Measurements from ENCODE around the gene SEMA4A. TPM values are rescaled to one million over a fixed set of nuclear protein-coding genes. Genes with fewer than 3 reads are reported as not detected.

The SEMA4A gene
- total and polyA plus RNA-seq, 4 donors = 22.7 to 54.9 (median 36.9) TPM

DNA sequence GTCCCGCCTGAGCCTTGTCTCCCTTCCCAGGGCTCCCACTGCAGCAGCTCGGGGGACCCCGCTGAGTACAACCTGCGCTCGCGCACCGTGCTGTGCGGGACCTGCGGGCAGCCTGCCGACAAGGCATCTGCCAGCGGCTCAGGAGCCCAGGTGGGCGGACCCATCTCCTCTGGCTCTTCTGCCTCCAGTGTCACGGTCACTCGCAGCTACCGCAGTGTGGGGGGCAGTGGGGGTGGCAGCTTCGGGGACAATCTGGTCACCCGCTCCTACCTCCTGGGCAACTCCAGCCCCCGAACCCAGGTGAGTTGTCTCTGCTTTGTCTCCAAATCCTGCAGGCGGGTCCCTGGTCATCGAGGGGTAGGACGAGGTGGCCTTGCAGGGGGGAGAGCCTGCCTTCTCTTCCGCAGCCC is 14.9 kb upstream of the SEMA4A start:
- no peaks in the 10 kb centered on the region for H3K9me3 ChIP-seq (ENCODE audit: control insufficient read depth in 4 of 4, insufficient read depth in 3 of 4, low read length in 3 of 4)
- H3K9ac ChIP-seq (ENCODE audit: insufficient read depth in 1 of 2, low read length in 2 of 2) = no peak overlapping the region
- no peak for ATAC-seq (ENCODE audit: insufficient read depth, low FRiP score)
- no peaks in the 10 kb centered on the region for H3K27me3 ChIP-seq (ENCODE audit: control insufficient read depth in 3 of 3, insufficient read depth in 3 of 3, low read length in 2 of 3)
- H3K36me3 ChIP-seq (ENCODE audit: control insufficient read depth in 4 of 4, insufficient read depth in 4 of 4, low read length in 4 of 4) = peaks cover 17 to 64% (median 38%) of the 10 kb centered on the region in 4 donors
- peaks cover 0 to 4% (median 0%) of the 10 kb centered on the region in 5 donors for H3K4me1 ChIP-seq (ENCODE audit: control insufficient read depth in 5 of 5, insufficient read depth in 5 of 5, low read length in 5 of 5)
- no peak overlapping the region for H3K4me3 ChIP-seq
- TF ChIP-seq CTCF (IDR thresholded peaks at IDR 0.05; ENCODE audit: control extremely low read depth, extremely low read depth) = no peak
- WGBS, 2 donors = 96% methylated on average over 22 of the region's 22 CpGs
- H3K27ac ChIP-seq (ENCODE audit: low read depth in 1 of 2, low read length in 1 of 2) = no peak overlapping the region
- DNase-seq = no peak

- no peak overlapping the region for H3K9ac ChIP-seq (ENCODE audit: insufficient read depth in 1 of 2, low read length in 2 of 2)
- no peak overlapping the region for H3K4me3 ChIP-seq
- 58 to 61% methylated on average over 20 of the region's 20 CpGs for WGBS, 2 donors
- H3K27ac ChIP-seq (ENCODE audit: low read depth in 1 of 2, low read length in 1 of 2) = peak overlapping the region in 1 of 2 donors; percentile 7
- H3K4me1 ChIP-seq (ENCODE audit: control insufficient read depth in 5 of 5, insufficient read depth in 5 of 5, low read length in 5 of 5) = peaks cover 0 to 4% (median under 1%) of the 10 kb centered on the region in 5 donors
- no peaks in the 10 kb centered on the region for H3K9me3 ChIP-seq (ENCODE audit: control insufficient read depth in 4 of 4, insufficient read depth in 3 of 4, low read length in 3 of 4)
- H3K27me3 ChIP-seq (ENCODE audit: control insufficient read depth in 3 of 3, insufficient read depth in 3 of 3, low read length in 2 of 3) = no peaks in the 10 kb centered on the region
- DNase-seq = no peak
- H3K36me3 ChIP-seq (ENCODE audit: control insufficient read depth in 4 of 4, insufficient read depth in 4 of 4, low read length in 4 of 4) = peaks cover 4 to 41% (median 20%) of the 10 kb centered on the region in 4 donors
- no peak for ATAC-seq (ENCODE audit: insufficient read depth, low FRiP score)
- TF ChIP-seq CTCF (IDR thresholded peaks at IDR 0.05; ENCODE audit: control extremely low read depth, extremely low read depth) = peak; percentile 20
These were observed 12.3 kb upstream of the SEMA4A start for GRCh38 chr1:156140879-156141707.

DNA sequence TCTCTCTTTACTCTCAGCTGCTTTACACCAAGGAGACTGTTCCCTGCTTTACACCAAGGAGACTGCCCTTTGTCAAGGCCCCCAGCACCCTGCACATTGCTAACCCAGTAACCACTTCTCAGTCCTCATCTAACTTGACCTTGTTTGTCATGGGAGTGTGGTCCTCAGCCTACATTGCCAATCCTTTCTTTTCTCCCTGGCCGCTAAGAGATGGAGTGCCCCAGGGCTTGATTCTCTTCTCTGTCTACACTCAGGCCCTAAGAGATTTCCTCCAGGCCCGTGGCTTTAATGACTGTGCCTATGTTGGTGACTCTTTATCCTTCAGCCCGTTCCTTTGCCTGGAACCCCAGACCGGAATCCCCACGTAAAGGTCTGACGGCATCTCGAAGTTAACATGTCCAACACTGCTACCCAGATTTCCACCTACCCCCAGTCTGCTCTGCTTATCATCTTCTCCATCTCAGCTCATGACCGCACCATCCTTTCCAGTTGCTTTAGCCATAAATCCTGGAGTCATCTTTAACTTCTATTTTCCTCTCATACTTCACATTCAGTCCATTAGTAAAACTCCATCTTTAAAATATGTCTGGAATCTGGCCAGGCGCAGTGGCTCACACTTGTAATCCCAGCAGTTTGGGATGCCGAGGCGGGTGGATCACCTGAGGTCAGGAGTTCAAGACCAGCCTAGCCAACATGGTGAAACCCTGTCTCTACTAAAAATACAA is 9.5 kb upstream of the SEMA4A start:
- Histone ChIP-seq H3K9ac (ENCODE audit: insufficient read depth in 1 of 2, low read length in 2 of 2) (no peak overlapping the region), H3K27me3 (ENCODE audit: control insufficient read depth in 3 of 3, insufficient read depth in 3 of 3, low read length in 2 of 3) (no peaks in the 10 kb centered on the region), H3K4me1 (ENCODE audit: control insufficient read depth in 5 of 5, insufficient read depth in 5 of 5, low read length in 5 of 5) (peaks cover 0 to 11% (median 10%) of the 10 kb centered on the region in 5 donors), H3K36me3 (ENCODE audit: control insufficient read depth in 4 of 4, insufficient read depth in 4 of 4, low read length in 4 of 4) (peaks cover 0 to 12% (median 2%) of the 10 kb centered on the region in 4 donors), H3K27ac (ENCODE audit: low read depth in 1 of 2, low read length in 1 of 2) (no peak overlapping the region), H3K4me3 (no peak overlapping the region), H3K9me3 (ENCODE audit: control insufficient read depth in 4 of 4, insufficient read depth in 3 of 4, low read length in 3 of 4) (no peaks in the 10 kb centered on the region)
- 74 to 80% methylated on average over 11 of the region's 11 CpGs for WGBS, 2 donors
- TF ChIP-seq CTCF (IDR thresholded peaks at IDR 0.05; ENCODE audit: control extremely low read depth, extremely low read depth) = no peak
- ATAC-seq (ENCODE audit: insufficient read depth, low FRiP score) (no peak), DNase-seq (no peak)

Data from lung (tissue), 12 donors.